A673 (cell line): ENCODE results near the gene EML6.

Experiments
- CTCF ChIP-seq: fragments of 300-800, 200-600 bp; sonication (generic); conservative IDR thresholded peaks from 2 replicates; pipeline ENCODE4 v1.5.1; 2017; ENCODE audit warnings: low read depth, mild to moderate bottlenecking, antibody characterized with exemption, low read length, moderate library complexity, mixed read lengths
- EZH2 ChIP-seq: fragments of 200-600 bp; sonication (generic); IDR thresholded peaks from 2 replicates; pipeline ENCODE4 v1.6.1; 2017; ENCODE audit warnings: borderline replicate concordance, low read depth, mild to moderate bottlenecking, mixed read lengths, antibody characterized with exemption, low read length; ENCODE audit not compliant: poor library complexity, severe bottlenecking

GRCh38 chr2:54988612-54989011, 265.1 kb downstream of the EML6 start:
- TF ChIP-seq CTCF (no peak), EZH2 (no peak)
